NCI-H69 (cell line): ENCODE measurements around the gene FEM1B.
A peak's percentile ranks its signal among the peaks of the same experiment; 100 is the strongest.

ENCODE experiments used
- DNase-seq: peaks from one replicate; lab custom pipeline; 2025; lab: John Stamatoyannopoulos, UW

The FEM1B gene

GRCh38 chr15:68259883-68260282 lies 17.7 kb upstream of the FEM1B start:
- DNase-seq = peak; percentile 8

DNA sequence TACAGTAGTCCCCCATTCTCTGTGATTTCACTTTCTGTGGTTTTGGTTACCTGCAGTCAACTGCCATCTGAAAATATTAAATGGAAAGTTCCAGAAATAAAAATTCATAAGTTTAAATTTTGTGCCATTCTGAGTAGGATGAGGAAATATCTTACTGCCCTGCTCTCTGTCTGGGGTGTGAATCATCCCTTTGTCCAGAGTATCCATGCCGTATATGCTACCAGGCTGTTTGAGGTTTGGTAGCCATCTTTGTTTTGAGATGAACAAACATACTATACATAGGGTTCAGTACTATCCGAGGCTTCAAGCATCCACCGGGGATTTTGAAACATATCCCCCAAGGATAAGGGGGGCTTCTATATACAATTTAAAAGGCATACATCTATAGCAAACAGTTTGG lies 16.3 kb upstream of the FEM1B start:
- DNase-seq = no peak

- DNase-seq = no peak
Measured at GRCh38 chr15:68261980-68262379, 15.6 kb upstream of the FEM1B start.

- DNase-seq = no peak
Measured at GRCh38 chr15:68262514-68263356, 14.8 kb upstream of the FEM1B start.

GRCh38 chr15:68264282-68264681 lies 13.3 kb upstream of the FEM1B start:
- no peak for DNase-seq

- DNase-seq = no peak
Measured at GRCh38 chr15:68265081-68265480, 12.5 kb upstream of the FEM1B start.

GRCh38 chr15:68265674-68266073 lies 11.9 kb upstream of the FEM1B start:
- DNase-seq = no peak

DNA sequence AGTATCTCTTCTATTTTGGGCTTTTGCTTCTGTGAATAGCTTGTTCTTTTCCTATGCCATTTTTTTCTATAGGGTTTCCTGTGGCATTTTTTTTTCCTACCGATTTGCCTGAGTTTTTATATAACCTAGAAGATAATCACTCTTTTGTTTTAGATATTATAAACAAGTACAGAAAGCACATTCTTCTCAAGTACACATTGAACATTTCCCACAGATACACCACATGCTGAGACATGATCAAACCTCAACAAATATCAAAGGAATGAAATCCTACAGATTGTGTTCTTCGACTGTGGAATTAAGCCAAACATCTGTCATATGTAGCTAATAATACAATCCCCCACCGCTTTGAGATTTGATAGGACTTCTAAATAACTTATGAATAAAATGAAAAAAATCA lies 9.1 kb upstream of the FEM1B start:
- DNase-seq = no peak

DNA sequence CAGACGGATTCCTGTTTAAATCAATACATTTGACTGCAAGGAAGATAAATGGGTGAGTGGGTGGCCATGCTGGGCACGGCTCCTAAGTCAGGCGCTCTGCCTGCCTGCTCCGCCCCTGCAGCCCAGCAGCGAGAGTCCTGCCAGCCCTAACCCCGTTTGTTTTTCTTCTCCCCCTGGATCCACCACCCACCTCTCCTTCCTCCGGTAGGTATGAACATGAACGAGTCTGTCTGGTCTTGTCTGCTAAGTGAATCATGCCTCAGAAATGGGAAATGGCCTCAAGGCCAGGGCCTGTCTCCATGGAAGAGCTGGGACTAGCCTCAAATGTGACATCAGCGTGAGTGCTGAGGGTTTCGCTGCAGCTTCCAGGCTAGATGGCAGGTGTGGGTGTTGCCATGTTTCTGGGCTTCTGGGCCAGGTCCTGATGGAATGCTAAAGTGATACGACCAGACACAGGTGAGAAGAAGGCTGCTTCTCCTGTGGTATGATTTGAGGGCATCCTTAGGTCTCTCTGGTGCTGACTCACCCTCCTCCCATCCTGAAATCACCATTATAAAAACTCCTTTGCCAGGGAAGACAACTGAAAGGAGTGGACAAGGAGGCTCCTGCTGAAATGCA lies 5.6 kb upstream of the FEM1B start:
- peak; percentile 27 for DNase-seq

GRCh38 chr15:68272721-68273271 lies 4.7 kb upstream of the FEM1B start:
- no peak for DNase-seq

- DNase-seq = no peak
Measured at GRCh38 chr15:68274201-68274848, 3.2 kb upstream of the FEM1B start.

- no peak for DNase-seq
Measured at GRCh38 chr15:68275165-68275746, 2.3 kb upstream of the FEM1B start.

- DNase-seq = no peak
Measured at GRCh38 chr15:68276668-68277067, 877 bp upstream of the FEM1B start.

DNA sequence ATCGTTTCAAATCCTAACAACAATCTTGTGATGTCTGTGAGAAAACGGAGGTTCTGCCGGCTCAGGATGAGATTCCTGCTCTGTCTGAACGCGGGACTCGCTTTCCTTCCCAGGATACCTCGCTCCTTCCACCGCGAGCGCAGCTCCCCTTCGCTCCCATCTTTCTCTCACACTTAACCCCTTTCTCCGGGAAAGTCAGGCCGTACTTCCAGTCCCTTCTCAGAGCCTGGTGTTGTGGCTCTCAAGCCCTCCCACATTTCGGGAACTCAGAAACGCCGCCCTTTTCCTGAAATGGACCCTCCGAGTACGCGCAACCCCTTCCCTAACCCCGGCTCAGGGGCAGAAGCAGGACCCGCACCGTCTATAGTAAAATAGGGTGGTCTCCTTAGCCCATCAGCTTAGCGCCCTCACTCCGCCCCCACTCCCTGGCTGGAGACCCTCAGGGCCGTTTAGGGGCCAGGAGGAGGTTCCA lies 378 bp upstream of the FEM1B start:
- peak; percentile 70 for DNase-seq

GRCh38 chr15:68278345-68278594 lies 725 bp downstream of the FEM1B start:
- no peak for DNase-seq

DNA sequence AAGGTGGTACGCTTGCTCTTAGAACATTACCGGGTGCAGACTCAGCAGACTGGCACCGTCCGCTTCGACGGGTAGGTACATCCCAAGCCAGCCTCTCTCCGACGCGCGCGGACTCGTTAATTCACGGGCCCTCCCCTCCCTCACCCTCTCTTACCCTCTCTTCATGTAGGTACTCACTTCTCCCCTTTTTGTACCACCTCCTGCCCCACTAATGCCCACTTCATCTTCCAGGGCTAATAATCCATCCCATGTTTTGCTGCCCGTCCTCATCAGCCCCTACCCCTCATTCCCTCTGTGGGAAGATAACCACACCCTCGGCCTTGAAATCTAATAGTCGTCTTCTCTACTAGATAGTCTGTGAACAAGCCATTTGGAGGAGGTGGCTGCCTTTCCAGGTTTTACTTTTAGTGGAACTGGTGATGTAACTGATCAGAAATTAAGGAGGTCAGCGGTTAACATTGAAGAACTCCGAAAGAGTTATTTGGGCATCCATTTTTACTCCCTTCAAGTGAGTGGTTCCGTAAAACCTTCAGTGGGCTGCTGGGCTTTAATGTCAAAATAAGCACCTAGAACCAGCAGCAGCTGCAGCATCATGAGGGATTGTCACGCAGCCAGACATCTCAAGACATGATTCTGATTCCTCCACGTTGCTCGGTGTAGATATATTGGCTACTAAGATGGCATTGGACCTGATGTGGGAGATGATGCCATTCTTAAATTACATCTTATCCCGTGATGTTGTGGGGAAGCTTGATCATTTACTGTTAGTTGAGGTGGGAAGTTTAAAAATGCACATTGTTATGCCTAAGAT lies 1.3 kb downstream of the FEM1B start:
- DNase-seq = peak; percentile 78

DNA sequence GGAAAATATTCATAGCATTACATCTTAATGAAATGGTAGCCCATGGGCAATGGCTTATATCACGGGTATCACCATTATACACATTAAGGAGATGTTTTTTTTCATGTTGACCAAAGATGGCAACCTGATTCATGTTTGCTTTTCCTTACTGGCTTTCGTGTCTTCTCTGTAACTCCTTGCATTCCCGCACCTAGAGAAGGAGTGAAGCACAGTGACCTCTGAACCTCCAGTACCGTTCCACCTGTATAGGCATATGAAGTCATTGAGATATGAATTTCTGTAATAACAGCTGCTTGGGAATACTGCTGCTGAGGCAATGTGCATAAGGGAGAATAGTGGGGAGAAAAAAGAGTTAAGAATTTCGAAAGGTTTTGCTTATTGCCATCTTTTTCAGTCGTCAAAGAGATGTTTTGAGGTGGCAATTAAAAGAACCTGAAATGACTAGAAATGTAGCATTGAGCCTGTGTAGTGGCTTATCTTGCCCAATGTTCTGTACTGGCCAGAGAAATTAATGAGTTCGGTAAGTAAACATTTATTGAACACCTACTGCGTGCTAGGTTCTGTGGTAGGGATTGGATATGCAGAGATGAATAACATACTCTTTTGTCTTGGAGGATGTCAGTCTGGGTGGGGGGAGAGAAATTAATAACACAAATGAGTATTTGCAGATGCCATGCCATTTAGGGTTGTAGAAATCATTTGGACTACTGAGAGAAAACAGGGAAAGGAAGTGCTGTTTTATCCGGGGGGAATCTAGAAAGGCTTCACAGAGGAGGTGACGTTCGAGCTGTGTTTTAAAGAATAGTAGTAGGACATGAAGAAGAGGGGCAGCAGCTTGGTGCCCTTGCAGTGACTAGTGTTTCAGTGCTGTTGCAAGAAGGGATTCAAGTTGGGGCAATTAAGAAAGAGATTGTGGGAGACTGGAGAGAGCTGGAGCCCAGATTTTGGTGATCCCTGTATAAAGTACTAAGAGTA lies 2.5 kb downstream of the FEM1B start:
- DNase-seq = peak; percentile 30

DNA sequence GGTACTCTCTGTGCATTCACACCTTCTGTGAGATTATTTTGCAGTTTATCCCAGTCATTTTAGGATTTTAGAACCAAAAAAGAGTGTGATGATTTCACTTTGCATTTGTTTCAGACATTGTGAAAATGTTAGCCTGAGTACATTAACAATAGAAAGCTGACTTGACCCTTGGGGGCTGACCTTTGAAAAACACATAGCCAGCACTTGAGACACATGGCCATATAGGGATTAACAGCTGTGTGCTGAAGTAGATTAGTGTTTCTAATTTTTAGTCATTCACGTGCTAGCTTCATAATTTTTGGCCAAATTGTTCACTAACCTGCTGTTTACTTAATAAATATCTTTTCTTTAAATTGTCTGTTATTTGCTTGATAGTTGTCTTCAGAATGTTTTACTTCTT lies 3.5 kb downstream of the FEM1B start:
- no peak for DNase-seq

DNA sequence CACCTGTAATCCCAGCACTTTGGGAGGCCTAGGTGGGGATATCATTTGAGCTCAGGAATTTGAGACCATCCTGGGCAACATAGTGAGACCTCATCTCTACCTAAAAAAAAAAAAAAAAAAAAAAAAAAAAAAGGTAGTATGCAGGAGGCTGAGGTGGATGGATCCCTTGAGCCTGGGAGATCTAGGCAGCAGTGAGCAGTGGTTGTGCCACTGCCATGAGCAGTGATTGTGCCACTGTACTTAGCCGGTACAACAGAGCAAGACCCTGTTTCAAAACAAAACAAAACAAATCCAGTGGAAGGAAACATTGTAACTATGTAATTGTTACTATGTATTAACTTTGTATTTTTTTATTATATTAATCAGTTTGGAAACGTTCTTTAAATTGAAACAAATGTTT lies 5.9 kb downstream of the FEM1B start:
- DNase-seq = no peak

DNA sequence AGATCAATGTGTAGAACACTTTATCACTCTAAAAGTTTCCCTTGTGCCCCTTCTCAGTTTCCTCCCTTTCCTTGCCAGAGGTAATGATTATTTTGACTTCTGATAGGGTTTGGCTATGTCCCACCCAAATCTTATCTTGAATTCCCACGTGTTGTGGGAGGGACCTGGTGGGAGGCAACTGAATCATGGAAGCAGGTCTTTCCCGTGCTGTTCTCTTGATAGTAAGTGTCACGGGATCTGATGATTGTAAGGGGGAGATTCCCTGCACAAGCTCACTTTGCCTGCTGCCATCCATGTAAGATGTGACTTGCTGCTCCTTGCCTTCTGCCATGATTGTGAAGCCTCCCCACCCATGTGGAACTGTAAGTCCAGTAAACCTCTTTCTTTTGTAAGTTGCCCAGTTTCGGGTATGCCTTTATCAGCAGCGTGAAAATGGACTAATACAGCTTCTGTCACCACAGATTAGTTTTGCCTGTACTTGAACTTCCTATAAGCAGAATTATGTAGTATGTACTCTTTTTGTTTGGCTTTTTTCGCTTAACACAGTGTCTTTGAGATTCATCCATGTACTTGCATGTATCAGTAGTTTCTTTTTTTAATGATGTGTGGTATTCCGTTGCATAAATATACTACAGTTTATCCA lies 7.2 kb downstream of the FEM1B start:
- DNase-seq = no peak
